Subcutaneous abdominal adipose tissue (tissue), 5 donors: Measurements from ENCODE around the gene IKZF3.
A peak's percentile ranks its signal among the peaks of the same experiment; 100 is the strongest.
"Not testable (repeated sequence)": the region's sequence is repeated elsewhere in the genome, so short reads cannot be mapped to it uniquely, and the experiment has no call there.

Experiments used
- H3K27ac ChIP-seq: one replicate; pipeline ENCODE4 v1.7.0; 2013; ENCODE audit warnings: low read depth, mild to moderate bottlenecking, inconsistent platforms, low read length, moderate library complexity
- H3K27me3 ChIP-seq, 5 donors: one replicate each; pipeline ENCODE4 v1.7.0; 2013; ENCODE audit warnings: low read length in 5 of 5, inconsistent platforms in 1 of 5; ENCODE audit not compliant: control insufficient read depth in 5 of 5, insufficient read depth in 4 of 5
- H3K36me3 ChIP-seq, 5 donors: one replicate each; pipeline ENCODE4 v1.7.0; 2013; ENCODE audit warnings: low read length in 5 of 5; ENCODE audit not compliant: control insufficient read depth in 5 of 5, insufficient read depth in 5 of 5
- H3K4me1 ChIP-seq, 5 donors: one replicate each; pipeline ENCODE4 v1.7.0; 2013; ENCODE audit warnings: low read length in 5 of 5, mild to moderate bottlenecking in 3 of 5, moderate library complexity in 1 of 5; ENCODE audit not compliant: control insufficient read depth in 5 of 5, insufficient read depth in 5 of 5
- H3K4me3 ChIP-seq, 5 donors: one replicate each; pipeline ENCODE4 v1.7.0; 2013; ENCODE audit warnings: low read length in 5 of 5, low read depth in 1 of 5
- H3K9ac ChIP-seq, 5 donors: one replicate each; pipeline ENCODE4 v1.7.0; 2013; ENCODE audit warnings: low read length in 5 of 5, mild to moderate bottlenecking in 4 of 5, moderate library complexity in 3 of 5
- H3K9me3 ChIP-seq, 5 donors: one replicate each; pipeline ENCODE4 v1.7.0; 2013; ENCODE audit warnings: low read length in 5 of 5; ENCODE audit not compliant: control insufficient read depth in 5 of 5
- donor health status: healthy.
- donor health status: healthy.
- donor health status: healthy.
- donor health status: healthy.
- donor health status: healthy.

Gene IKZF3

GRCh38 chr17:39863918-39864746 is at the start of gene IKZF3:
TSS of gene IKZF3 (minus strand) at chr17:39864312. CDS start at chr17:39864126, 186 bp downstream.
- peaks cover 29 to 56% (median 46%) of the 10 kb centered on the region in 5 donors for H3K27me3 ChIP-seq
- H3K36me3 ChIP-seq = no peaks in the 10 kb centered on the region
- H3K4me3 ChIP-seq = peak within 1 kb of the TSS in 1 of 5 donors; percentile 29
- H3K9me3 ChIP-seq = peaks cover 0 to 12% (median 6%) of the 10 kb centered on the region in 5 donors
- no peak within 1 kb of the TSS for H3K9ac ChIP-seq
- H3K27ac ChIP-seq = no peak within 1 kb of the TSS
- H3K4me1 ChIP-seq = peaks cover 0 to 14% (median 12%) of the 10 kb centered on the region in 5 donors

- Histone ChIP-seq H3K27ac (no peak overlapping the region), H3K9me3 (no peaks in the 10 kb centered on the region), H3K27me3 (no peaks in the 10 kb centered on the region), H3K4me1 (peaks cover 0 to 1% (median 0%) of the 10 kb centered on the region in 5 donors), H3K36me3 (peaks cover 5 to 58% (median 54%) of the 10 kb centered on the region in 5 donors), H3K9ac (no peak overlapping the region), H3K4me3 (no peak overlapping the region)
Observed at GRCh38 chr17:39908789-39909352, 44.8 kb upstream of the IKZF3 start.

GRCh38 chr17:39904990-39905288 is 40.8 kb upstream of the IKZF3 start:
- no peaks in the 10 kb centered on the region for H3K27me3 ChIP-seq
- peaks cover 0 to 12% (median 5%) of the 10 kb centered on the region in 5 donors for H3K4me1 ChIP-seq
- no peak overlapping the region for H3K4me3 ChIP-seq
- no peaks in the 10 kb centered on the region for H3K9me3 ChIP-seq
- no peak overlapping the region for H3K27ac ChIP-seq
- no peak overlapping the region for H3K9ac ChIP-seq
- H3K36me3 ChIP-seq = peaks cover 3 to 43% (median 37%) of the 10 kb centered on the region in 5 donors

- peaks cover 0 to 31% (median 22%) of the 10 kb centered on the region in 5 donors for H3K36me3 ChIP-seq
- no peak overlapping the region for H3K27ac ChIP-seq
- H3K9me3 ChIP-seq = no peaks in the 10 kb centered on the region
- no peak overlapping the region for H3K9ac ChIP-seq
- peaks cover 0 to 12% (median 5%) of the 10 kb centered on the region in 5 donors for H3K4me1 ChIP-seq
- no peak overlapping the region for H3K4me3 ChIP-seq
- H3K27me3 ChIP-seq = no peaks in the 10 kb centered on the region
Observed at GRCh38 chr17:39903158-39903884, 39.2 kb upstream of the IKZF3 start.

DNA sequence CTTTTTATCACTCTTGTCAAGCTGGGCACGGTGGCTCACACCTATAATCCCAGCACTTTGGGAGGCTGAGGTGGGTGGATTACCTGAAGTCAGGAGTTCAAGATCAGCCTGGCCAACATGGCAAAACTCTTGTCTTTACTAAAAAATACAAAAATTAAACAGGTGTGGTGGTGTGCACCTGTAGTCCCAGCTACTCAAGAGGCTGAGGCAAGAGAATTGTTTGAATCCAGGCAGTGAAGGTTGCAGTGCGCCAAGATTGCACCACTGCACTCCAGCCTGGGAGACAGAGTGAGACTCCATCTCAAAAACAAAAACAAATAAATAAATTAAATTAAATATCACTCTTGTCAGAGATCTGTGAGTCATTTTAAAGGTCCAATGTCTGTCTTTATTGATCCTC is 37.9 kb upstream of the IKZF3 start:
- not testable (repeated sequence) for H3K27me3 ChIP-seq, H3K4me3 ChIP-seq, H3K27ac ChIP-seq, H3K9ac ChIP-seq, H3K9me3 ChIP-seq
- Histone ChIP-seq H3K36me3 (peaks cover 0 to 27% (median 20%) of the 10 kb centered on the region in 5 donors), H3K4me1 (peaks cover 0 to 12% (median 5%) of the 10 kb centered on the region in 5 donors)

GRCh38 chr17:39899215-39899614 is 35.1 kb upstream of the IKZF3 start:
- Histone ChIP-seq H3K4me3 (no peak overlapping the region), H3K27me3 (no peaks in the 10 kb centered on the region), H3K27ac (no peak overlapping the region), H3K36me3 (peaks cover 0 to 4% (median 0%) of the 10 kb centered on the region in 5 donors), H3K9ac (no peak overlapping the region), H3K9me3 (no peaks in the 10 kb centered on the region), H3K4me1 (peaks cover 2 to 18% (median 6%) of the 10 kb centered on the region in 5 donors)

GRCh38 chr17:39898088-39898487 is 34.0 kb upstream of the IKZF3 start:
- Histone ChIP-seq H3K27me3 (no peaks in the 10 kb centered on the region), H3K27ac (no peak overlapping the region)

GRCh38 chr17:39894681-39895376 is 30.7 kb upstream of the IKZF3 start:
- Histone ChIP-seq H3K9me3 (peaks cover 0 to 4% (median 2%) of the 10 kb centered on the region in 5 donors), H3K27ac (no peak overlapping the region), H3K36me3 (no peaks in the 10 kb centered on the region), H3K9ac (no peak overlapping the region), H3K4me3 (no peak overlapping the region), H3K27me3 (peaks cover 0 to 7% (median 0%) of the 10 kb centered on the region in 5 donors), H3K4me1 (peaks cover 0 to 6% (median 0%) of the 10 kb centered on the region in 5 donors)

More at GRCh38 chr17:39898088-39898487, 34.0 kb upstream of the IKZF3 start:
- H3K4me1 ChIP-seq = peaks cover 0 to 9% (median 0%) of the 10 kb centered on the region in 5 donors
- no peak overlapping the region for H3K9ac ChIP-seq
- no peaks in the 10 kb centered on the region for H3K36me3 ChIP-seq
- H3K4me3 ChIP-seq = no peak overlapping the region
- H3K9me3 ChIP-seq = no peaks in the 10 kb centered on the region

GRCh38 chr17:39889200-39889599 is 25.1 kb upstream of the IKZF3 start:
- Histone ChIP-seq H3K9me3 (peaks cover 0 to 4% (median 2%) of the 10 kb centered on the region in 5 donors), H3K4me3 (no peak overlapping the region), H3K27ac (no peak overlapping the region), H3K4me1 (no peaks in the 10 kb centered on the region), H3K27me3 (peaks cover 0 to 9% (median 0%) of the 10 kb centered on the region in 5 donors), H3K36me3 (no peaks in the 10 kb centered on the region), H3K9ac (no peak overlapping the region)
